GM23338 (cell line): ENCODE results near the gene UBE2QL1.

Experiments used
- CTCF ChIP-seq, 2 experiments: fragments of 200-600 bp in 1 of 2; sonication (generic) in 1 of 2; conservative IDR thresholded peaks; 2 replicates each; pipeline versions ENCODE4 v1.5.1 to v1.6.1; 2016 to 2017; ENCODE audit warnings: antibody characterized with exemption in 2 of 2, low read depth in 2 of 2, mild to moderate bottlenecking in 2 of 2, moderate library complexity in 1 of 2
- ETS1 ChIP-seq: IDR thresholded peaks from 2 replicates; pipeline ENCODE4 v1.6.1; 2016; ENCODE audit warnings: antibody characterized with exemption
- EZH2 ChIP-seq: fragments of 200-600 bp; sonication (generic); IDR thresholded peaks from one replicate; pipeline ENCODE4 v1.8.0; 2017; ENCODE audit warnings: antibody characterized with exemption, mild to moderate bottlenecking, low read depth; ENCODE audit not compliant: unreplicated experiment
- EZH2phosphoT487 ChIP-seq: fragments of 200-600 bp; sonication (generic); IDR thresholded peaks from one replicate; pipeline ENCODE4 v1.8.1; 2018; ENCODE audit warnings: antibody characterized with exemption; ENCODE audit not compliant: unreplicated experiment
- JUNB ChIP-seq: IDR thresholded peaks from one replicate; pipeline ENCODE4 v1.6.1; 2016; ENCODE audit warnings: antibody characterized with exemption; ENCODE audit not compliant: unreplicated experiment
- NANOG ChIP-seq: IDR thresholded peaks from 2 replicates; pipeline ENCODE4 v1.6.1; 2016; ENCODE audit warnings: antibody characterized with exemption, borderline replicate concordance

GRCh38 chr5:6486074-6486473 is 37.4 kb downstream of the UBE2QL1 start:
- TF ChIP-seq CTCF (conservative IDR thresholded peaks at IDR 0.05; ENCODE audit: low read depth in 2 of 2) (no peak), ETS1 (no peak), JUNB (no peak), EZH2phosphoT487 (no peak), EZH2 (no peak), NANOG (no peak)
